H7 (cell line): Measurements from ENCODE around the gene CDYL. TPM values are rescaled to one million over a fixed set of nuclear protein-coding genes. Genes with fewer than 3 reads are reported as not detected.

Source experiments
- DNase-seq: peaks from one replicate; pipeline ENCODE4 v3.0.0; 2012
- H3K27me3 ChIP-seq: 2 replicates; pipeline ENCODE4 v1.6.0; 2011; ENCODE audit warnings: mild to moderate bottlenecking, low read length; ENCODE audit not compliant: control insufficient read depth, insufficient read depth
- H3K36me3 ChIP-seq: replicated peaks from 2 replicates; pipeline ENCODE4 v1.5.1; 2011; ENCODE audit warnings: low read length; ENCODE audit not compliant: control insufficient read depth, insufficient read depth
- H3K4me3 ChIP-seq: 2 replicates; pipeline ENCODE4 v1.5.1; 2011; ENCODE audit warnings: low read depth, mild to moderate bottlenecking, control low read depth, low read length, moderate library complexity; ENCODE audit not compliant: insufficient read depth
- total RNA-seq: library from RNA; depleted of rRNA; stranded (reverse); fragments of >200 nt; shearing (Covaris generic); gene quantifications from 2 replicates; pipeline ENCODE4 v1.2.3, GENCODE V29; 2014

CDYL gene
- total RNA-seq, 1 experiment from 2014 or later = 49.3 TPM

DNA sequence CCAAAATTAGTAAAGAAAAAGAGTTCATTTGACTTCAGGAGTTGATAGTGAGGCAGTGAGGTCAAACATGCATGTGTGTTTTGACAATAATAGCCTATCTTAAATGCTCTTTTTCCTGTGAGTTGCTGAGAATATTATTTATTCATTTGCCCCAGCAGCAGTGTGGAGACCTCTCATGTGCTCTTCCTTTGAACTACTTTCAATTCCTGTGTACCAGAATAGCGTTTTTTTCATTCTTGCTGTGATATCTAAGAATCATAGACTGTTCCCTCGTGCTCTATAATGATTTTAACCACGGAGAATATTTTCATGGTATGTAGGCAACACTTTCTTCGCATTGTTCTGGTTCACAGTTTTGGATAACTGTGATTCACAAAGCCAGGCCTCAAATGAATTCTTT, 5.2 kb downstream of the CDYL start:
- H3K27me3 ChIP-seq = peaks cover 38% of the 10 kb centered on the region
- no peaks in the 10 kb centered on the region for H3K36me3 ChIP-seq
- DNase-seq = no peak

DNA sequence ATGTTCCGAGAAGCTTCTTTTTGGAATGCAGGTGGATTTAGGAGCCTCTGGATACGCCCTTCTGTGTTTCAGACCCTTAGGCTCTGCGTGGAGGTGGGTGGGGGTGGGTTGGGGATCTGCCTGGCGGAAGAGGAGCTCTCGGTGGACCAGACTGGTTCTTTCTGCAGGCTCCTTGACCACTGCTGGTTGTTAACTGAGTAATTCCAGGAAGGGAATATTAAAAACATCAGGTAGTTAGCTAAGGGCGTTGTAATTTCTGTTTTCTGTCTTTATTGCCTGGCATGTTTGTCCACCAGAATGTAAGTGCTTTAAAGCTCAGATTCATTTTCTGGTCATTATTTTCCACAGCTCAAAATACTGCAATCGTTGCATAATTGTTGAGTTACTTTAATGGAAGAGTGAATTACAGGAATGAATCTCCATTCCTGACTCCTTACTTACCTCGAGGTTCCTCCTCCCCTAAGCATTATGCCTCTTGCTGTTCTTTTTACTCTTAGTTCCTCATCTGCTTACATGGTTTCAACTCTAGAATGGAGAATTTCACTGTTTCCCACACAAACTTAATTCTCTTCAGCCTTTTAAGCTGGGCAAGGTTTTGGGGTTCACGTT, 5.9 kb downstream of the CDYL start:
- DNase-seq = no peak
- peaks cover 39% of the 10 kb centered on the region for H3K27me3 ChIP-seq

More for the DNA sequence above, 5.2 kb downstream of the CDYL start:
- H3K4me3 ChIP-seq = no peak overlapping the region

DNA sequence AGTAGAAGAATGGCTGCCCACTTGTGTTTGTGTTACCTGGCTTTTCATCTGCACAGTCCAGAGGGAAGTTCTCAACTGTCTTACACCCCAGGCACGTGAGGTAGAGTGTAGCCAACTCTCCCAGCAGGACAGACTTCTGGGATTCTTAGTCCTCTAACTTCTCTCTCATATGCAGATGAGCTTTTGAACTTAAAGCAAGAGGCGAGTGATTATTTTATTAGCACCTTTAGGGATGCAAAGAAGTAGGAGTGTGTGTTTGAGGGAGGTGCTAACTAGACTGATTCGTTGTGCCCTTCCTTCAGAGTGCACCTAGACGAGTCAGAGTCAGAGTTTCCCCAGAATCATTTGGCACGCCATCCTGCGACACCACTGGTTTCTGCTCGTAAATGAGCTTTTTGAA, 10.8 kb downstream of the CDYL start:
- Histone ChIP-seq H3K27me3 (peaks cover 22% of the 10 kb centered on the region), H3K4me3 (no peak overlapping the region), H3K36me3 (no peaks in the 10 kb centered on the region)
- DNase-seq = no peak

More for the DNA sequence above, 5.9 kb downstream of the CDYL start:
- no peaks in the 10 kb centered on the region for H3K36me3 ChIP-seq
- no peak overlapping the region for H3K4me3 ChIP-seq

DNA sequence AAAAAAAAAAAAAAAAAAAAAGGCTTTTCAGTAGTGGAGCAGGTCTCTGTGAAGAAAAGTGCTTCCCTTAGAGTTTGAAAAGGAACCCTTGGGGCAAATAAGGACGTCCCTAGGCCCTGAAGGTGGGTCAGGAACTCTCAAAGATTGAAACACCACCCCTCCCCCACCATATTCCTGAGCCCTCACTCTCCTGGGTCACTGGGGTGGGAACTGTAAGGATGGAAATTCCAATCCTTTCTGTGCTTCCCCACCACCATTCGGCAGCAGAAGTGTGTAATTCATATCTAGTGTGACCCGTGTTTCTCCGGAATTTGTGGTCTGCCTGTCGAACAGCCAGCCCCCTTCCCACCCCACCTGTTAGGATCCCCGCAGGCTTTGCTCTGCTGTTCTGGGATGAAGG, 12.3 kb downstream of the CDYL start:
- Histone ChIP-seq H3K4me3 (no peak overlapping the region), H3K27me3 (peaks cover 20% of the 10 kb centered on the region), H3K36me3 (no peaks in the 10 kb centered on the region)
- no peak for DNase-seq

DNA sequence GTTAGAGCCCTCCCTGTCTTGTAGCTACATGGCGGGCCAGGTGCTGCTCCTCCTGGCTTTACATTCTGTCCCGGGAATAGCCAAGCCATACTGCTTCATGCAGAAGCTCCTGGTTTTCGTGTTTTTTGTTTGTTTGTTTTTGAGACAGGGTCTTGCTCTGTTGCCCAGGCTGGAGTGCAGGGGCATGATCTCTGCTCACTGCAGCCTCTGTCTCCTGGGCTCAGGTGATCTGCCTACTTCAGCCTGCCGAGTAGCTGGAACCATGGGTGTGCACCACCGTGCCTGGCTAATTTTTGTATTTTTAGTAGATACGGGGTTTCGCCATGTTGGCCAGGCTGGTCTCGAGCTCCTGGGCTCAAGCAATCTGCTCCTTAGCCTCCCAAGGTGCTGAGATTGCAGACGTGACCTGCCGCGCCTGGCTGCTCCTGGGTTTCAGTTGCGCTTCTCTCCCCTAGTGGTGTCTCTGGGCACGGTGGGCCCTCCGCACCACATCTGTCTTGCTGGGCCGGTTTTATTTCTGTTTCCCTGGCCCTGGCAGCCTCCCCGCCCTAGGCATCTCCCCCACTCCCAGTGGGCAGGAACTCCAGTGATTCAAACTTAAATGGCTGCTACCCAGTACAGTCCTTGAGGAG, 12.9 kb downstream of the CDYL start:
- Histone ChIP-seq H3K27me3 (peaks cover 20% of the 10 kb centered on the region), H3K36me3 (no peaks in the 10 kb centered on the region), H3K4me3 (no peak overlapping the region)
- DNase-seq = peak; percentile 42

DNA sequence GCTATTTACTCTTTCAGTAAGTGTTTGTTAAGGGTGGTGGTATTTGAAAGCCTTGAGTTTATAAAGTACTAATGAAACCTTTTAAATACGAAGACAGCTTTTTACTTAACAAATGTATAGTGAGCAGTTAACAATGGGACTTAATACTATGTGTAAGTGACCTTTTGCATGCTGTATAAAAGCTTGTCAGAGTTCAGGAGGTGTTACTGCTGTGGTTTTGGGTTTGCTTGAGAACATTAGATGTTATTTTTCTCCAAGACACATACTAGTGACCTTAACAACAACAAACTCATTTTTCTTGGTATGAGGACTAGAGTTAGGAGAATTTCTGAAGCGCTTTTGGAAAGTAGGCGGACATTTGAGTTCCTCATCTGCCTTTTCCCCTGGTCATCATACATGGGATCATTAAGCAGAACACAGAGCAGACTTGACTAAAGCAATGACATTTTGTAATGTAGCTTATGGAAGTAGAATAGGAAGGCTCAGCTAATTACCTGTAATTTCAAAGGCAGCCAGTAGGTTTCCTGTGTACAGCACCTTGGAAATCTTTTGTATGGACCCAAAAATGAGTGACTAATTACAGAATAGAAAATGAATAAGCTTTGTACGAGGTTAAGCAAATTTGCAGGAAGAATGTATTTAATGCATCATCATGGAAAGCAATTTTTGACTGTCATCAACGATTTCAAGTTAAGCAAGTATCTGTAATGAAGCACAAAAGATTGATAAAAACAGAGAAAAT, 14.1 kb downstream of the CDYL start:
- H3K4me3 ChIP-seq = no peak overlapping the region
- H3K36me3 ChIP-seq = no peaks in the 10 kb centered on the region
- no peak for DNase-seq
- H3K27me3 ChIP-seq = peaks cover 14% of the 10 kb centered on the region

DNA sequence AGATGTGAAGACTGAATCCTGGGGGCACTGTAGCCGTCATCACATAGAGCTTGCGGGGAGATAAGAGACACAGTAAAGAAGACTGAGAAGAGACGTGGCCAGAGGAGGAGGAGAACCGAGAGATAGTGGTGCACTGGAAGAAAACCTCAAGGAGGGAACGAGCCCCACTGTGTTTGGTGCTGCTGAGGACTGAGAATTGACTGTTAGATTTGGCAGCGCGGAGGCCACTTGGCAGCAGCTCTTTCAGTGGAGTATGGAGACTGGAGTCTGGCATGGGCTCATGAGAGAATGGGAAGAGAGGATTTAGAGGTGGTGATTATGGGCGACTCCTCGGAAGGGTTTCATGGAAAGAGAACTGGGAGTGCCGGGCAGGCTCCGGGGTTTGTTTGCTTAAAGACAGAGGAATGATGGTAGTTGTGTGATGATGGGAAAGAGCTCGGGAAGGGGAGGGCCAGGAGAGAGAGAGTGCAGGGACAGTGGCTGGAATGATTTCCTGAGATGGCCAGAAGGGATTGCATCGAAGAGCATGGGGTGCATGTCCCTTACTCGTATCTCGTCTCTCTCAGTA, 18.0 kb downstream of the CDYL start:
- peak; percentile 49 for DNase-seq
- Histone ChIP-seq H3K36me3 (no peaks in the 10 kb centered on the region), H3K4me3 (no peak overlapping the region), H3K27me3 (no peaks in the 10 kb centered on the region)

DNA sequence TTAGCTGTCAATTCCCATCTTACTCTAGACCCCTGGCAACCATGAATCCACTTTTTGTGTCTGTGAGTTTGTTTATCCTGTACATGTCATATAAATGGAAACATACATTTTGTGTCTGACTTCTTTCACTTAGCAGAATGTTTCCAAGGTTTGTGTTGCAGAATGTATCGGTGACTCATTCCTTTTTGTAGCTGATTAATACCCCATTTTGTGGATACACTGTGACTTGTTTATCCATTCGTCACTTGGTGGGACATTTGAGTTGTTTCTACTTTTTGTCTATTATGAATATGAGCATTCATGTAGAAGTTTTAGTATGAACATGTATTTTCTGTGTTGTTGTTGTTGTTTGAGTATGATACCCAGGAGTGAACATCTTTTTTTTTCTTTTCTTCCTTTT, 21.4 kb downstream of the CDYL start:
- Histone ChIP-seq H3K4me3 (no peak overlapping the region), H3K27me3 (no peaks in the 10 kb centered on the region), H3K36me3 (no peaks in the 10 kb centered on the region)
- no peak for DNase-seq

DNA sequence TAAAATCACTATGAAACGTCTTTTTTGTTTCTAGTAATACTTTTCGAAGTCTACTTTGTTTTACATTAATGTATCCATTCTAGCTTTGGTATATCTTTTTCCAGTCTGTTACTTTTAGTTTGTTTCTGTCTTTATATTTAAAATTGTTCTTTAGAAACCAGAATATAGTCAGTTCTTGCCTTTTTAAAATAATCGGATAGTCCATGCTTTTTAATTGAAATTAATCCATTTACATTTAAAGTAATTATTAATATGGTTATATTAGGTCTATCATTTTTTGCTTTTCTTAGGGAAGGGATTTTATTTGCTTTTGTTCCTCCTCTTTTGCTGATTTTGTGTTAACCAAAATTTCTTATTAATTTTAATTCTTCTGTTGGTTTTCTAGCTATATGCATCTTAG, 23.7 kb downstream of the CDYL start:
- no peak for DNase-seq

DNA sequence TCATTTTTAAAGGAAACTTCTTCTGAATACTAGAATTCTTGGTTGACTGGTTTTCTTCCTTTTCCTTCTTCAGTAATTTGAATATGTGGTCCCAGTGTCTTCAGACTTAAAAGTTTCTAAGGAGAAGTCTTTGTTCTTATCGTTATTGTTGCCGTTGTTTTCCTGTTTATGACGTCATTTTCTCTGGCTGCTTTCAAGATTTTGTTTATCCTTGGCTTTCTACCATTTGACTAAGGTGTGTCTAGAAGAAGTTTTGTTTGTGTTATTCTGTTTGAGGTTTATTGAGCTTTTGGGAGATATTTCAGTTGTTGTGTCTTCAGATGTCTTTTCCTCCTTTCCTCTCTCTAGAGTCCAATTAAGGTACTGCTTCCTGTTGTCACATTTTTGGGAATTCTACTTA, 24.5 kb downstream of the CDYL start:
- Histone ChIP-seq H3K27me3 (no peaks in the 10 kb centered on the region), H3K36me3 (no peaks in the 10 kb centered on the region), H3K4me3 (no peak overlapping the region)
- no peak for DNase-seq

More for the DNA sequence above, 23.7 kb downstream of the CDYL start:
- H3K4me3 ChIP-seq = no peak overlapping the region
- no peaks in the 10 kb centered on the region for H3K36me3 ChIP-seq
- H3K27me3 ChIP-seq = no peaks in the 10 kb centered on the region

DNA sequence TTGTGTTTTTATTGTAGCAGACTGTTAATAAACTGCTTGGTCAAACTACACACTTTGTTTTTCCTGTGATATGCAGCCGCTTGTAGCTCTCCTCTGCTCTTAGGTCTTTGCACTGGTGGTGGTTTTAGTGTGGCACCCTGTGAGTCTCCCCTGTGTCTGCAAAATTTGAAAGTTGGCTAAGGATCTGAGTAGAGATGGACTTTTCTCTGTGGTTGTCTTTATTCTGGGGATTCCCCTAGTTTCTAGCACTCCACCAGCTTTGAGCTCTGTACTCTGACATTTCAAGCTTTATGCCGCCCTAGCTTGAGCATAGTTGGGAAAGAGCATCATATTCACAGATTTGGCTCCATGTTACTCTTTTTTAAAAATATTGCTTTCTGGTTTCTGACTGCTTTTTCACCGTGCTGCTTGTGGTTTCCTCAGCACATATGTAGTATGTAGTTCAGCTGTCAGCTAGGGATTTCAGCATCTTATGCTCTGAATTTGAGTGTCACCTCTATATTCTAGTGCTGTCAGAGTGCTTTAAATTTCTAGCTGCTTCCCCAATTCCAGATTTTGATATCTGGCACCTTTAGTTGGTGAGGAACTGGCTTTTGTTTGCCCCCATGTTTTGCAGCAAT, 25.4 kb downstream of the CDYL start:
- H3K27me3 ChIP-seq = no peaks in the 10 kb centered on the region
- DNase-seq = no peak
- H3K36me3 ChIP-seq = no peaks in the 10 kb centered on the region
- no peak overlapping the region for H3K4me3 ChIP-seq

DNA sequence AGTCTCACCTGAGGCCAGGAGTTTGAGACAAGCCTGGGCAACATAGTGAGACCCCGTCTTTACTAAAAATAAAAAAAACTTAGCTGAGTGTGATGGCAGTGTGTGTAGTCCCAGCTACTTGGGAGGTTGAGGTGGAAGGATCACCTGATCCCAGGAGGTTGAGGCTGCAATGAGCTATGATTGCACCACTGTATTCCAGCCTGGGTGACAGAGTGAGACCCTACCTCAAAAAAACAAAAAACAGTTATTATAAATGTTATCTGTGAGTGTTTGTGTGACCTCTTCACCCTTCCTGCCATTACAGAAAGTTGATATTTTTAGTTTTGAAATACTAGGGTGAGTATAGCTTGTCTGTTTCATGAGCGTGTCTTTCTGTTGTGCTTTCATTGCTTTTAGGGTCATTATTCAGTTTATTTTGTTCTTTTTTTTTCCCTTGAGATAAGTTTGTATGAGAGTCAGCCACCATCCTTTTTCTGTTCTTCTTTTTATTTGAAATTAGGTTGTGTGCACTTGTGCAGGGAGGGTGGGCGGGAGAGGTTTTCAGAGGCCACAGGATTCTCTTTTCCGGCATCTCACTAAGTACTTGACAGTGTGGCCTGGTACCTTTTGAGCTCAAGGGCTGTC, 26.2 kb downstream of the CDYL start:
- no peaks in the 10 kb centered on the region for H3K36me3 ChIP-seq
- H3K4me3 ChIP-seq = no peak overlapping the region
- H3K27me3 ChIP-seq = no peaks in the 10 kb centered on the region
- DNase-seq = no peak

DNA sequence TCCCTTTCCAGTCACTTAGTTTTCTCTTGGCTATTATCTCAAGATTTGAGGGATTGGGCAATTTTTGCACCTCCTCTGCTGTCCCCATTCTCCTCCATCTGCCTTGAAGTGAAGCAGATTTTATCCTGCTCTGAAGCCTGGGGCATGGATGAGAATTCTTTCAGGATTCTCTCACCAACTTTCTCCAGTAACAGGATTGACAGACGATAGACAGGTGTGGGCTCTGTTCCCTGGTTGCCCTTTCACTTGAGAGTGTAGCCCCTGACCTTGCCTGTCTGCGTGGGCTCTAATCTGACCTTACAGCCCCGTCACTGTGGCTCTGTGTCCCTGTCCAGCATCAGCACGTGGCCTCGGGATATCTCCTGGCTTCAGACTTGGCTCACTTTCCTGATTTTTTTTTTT, 27.1 kb downstream of the CDYL start:
- Histone ChIP-seq H3K36me3 (no peaks in the 10 kb centered on the region), H3K27me3 (no peaks in the 10 kb centered on the region), H3K4me3 (no peak overlapping the region)
- no peak for DNase-seq

DNA sequence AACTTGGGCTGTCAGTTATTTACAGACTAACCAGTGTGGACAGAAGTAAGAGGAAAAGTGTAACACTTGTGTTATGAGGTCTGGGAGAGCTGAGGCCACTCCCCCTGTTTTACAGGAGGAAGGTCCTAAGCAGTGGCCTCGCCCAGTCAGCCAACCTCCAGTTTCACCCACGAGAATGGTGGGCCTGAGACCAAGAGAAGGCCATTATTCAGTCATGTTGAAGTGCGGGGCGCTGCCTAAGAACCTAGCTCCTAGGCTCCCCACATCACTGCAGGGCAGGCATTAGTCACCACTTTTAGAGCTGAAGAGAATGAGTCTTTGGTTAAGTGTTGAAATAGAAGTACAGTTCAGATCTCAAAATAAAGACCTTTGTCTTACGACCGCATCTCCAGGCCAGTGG, 27.9 kb downstream of the CDYL start:
- Histone ChIP-seq H3K36me3 (no peaks in the 10 kb centered on the region), H3K4me3 (no peak overlapping the region), H3K27me3 (no peaks in the 10 kb centered on the region)
- no peak for DNase-seq
